Measurements from ENCODE around the gene SMPD3.

GRCh38 chr16:68357923-68358322 lies 90.4 kb downstream of the SMPD3 start:
- no peak for TF ChIP-seq POLR2A (IDR thresholded peaks at IDR 0.05)
- TF ChIP-seq CTCF (IDR thresholded peaks at IDR 0.05): no peak
